Activated effector memory CD4-positive, alpha-beta T cell treated with anti-CD3 and anti-CD28 coated beads, Interleukin-2, amount 50 U/mL, for 16 hours (primary cell): ENCODE results near the gene TMEM234.
A peak's percentile ranks its signal among the peaks of the same experiment; 100 is the strongest.

Experiments
- DNase-seq: peaks from one replicate; pipeline ENCODE4 v3.0.0-alpha.2; 2020

Gene TMEM234

GRCh38 chr1:32199043-32199716 lies 23.0 kb downstream of the TMEM234 start:
- no peak for DNase-seq

DNA sequence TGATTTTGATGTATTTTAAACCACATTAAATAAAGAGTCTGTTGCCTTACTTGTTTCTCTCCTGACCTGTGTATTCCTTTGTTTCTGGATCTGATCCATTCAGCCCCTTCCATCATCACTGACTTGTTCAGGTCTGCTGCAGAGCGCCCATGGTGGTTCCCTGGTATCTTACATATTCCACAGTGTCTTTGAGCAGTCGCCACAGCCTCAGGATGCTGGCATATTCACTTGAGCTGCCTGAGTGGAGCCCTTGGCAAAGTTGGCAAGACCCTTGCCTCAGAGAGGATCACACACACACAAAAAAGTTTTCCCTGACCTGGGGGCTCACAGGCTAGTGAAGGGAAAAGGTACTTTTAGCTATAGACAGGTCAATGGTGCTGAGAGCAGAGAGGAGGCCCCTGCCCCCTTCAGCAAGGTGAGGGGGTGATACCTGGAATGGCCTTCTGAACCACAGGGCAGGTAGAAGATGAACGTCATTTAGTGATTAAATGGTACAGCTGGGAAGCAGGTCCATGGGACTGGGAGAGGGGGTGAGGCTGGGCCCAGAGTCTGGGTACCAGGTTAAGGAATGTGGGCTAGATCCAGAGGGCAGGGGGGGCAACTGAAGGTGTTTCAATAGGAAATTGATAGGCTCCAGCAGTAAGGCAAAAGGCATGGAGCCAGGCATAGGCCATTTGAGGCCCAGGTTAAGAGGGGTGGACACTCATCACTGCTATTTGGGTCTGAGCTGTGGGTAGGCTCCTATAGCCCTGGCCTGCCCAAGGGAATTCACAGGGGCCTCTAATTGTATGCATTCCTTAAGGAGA lies 23.7 kb downstream of the TMEM234 start:
- no peak for DNase-seq

DNA sequence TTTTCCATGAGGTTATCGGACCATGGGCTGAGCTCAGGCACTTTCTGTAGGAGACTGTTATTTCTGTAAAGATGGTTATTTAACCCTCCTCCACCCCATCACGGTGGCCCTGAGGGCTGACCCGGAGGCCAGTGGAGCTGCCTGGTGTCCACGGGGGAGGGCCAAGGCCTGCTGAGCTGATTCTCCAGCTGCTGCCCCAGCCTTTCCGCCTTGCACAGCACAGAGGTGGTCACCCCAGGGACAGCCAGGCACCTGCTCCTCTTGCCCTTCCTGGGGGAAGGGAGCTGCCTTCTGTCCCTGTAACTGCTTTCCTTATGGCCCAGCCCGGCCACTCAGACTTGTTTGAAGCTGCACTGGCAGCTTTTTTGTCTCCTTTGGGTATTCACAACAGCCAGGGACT lies 24.3 kb downstream of the TMEM234 start:
- DNase-seq = no peak

GRCh38 chr1:32197074-32197473 lies 25.1 kb downstream of the TMEM234 start:
- no peak for DNase-seq

DNA sequence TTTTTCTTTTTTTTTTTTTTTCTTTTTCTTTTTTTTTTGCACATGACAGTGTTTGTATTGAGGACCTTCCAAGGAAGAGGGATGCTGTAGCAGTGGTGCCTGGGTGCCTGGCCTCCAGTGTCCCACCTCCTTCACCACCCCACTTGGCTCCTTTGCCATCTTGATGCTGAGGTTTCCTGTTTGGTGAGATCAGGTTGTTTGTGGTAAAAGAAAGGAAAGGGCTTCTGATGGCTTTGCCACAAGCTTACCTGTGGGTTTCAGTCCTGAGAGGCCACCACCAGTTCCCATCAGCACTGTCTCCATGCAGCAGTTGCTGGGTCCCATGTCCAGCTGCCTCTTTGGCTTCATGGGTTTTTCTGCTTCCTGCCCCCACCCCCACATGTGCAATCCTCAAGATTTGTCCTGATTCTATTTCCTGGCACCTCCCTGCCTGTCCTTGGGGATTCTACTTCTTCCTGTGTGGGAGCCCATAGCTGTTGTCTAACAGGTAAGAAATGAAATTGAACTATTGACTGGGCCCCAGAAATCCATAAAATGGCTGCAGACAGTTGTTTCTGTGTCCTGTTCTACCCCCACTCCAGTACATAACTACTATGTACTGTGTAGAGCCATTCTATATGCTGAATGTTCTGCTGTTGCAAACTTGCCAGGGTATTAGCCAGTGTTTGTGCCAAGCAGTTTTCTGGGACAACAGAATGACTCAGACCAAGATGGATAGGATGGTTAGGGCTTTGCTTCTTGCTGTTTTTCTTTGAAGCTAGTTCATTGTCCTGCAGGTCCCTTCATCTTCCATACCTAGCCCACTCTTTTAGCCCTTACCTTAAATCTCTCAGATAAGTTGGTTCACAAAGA lies 26.0 kb downstream of the TMEM234 start:
- no peak for DNase-seq

DNA sequence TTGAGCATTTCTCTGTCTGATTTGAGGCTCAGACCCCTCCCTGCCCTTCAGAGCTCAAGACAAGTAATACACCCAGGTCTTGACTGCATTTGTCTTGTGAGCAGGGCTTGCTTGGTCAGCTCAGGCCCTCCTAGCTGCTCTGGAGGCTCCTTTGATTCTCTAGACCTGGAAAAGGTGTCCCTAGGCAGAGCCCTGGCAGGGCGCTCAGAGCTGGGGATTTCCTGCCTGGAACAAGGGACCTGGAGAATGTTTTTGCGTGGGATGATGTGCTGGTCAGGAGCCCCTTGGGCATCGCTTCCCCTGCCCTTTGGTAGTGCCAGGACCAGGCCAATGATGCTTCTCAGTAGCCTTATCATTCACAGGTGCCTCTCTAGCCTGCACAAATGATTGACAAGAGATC lies 26.6 kb downstream of the TMEM234 start:
- no peak for DNase-seq

DNA sequence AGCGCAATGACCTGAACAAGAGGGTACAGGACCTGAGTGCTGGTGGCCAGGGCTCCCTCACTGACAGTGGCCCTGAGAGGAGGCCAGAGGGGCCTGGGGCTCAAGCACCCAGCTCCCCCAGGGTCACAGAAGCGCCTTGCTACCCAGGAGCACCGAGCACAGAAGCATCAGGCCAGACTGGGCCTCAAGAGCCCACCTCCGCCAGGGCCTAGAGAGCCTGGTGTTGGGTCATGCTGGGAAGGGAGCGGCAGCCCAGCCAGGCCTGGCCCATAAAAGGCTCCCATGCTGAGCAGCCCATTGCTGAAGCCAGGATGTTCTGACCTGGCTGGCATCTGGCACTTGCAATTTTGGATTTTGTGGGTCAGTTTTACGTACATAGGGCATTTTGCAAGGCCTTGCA lies 27.2 kb downstream of the TMEM234 start:
- DNase-seq = no peak

GRCh38 chr1:32192220-32192948 lies 29.8 kb downstream of the TMEM234 start:
- DNase-seq = no peak

GRCh38 chr1:32187850-32188249 lies 34.3 kb downstream of the TMEM234 start:
- no peak for DNase-seq

- no peak for DNase-seq
Measured at GRCh38 chr1:32186491-32186890, 35.7 kb downstream of the TMEM234 start.

DNA sequence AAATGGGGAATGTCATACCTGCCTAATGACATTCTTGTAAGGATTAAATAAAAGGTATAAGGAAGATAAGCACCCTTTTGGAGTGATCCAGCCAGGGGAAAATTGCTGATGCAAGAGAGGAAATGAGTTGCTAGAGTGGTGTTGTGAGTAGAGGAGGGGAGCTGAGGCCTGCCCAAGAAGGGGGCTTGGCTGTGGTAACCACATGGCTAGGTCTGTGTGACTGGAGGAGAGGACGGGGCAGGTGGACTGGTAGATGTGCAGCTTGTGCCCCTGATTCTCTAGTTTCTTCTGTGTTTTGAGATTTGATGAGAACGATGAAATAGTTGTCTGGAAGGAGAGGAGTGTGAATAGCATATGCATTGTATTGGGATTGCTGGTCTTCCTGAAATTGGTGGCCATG lies 36.1 kb downstream of the TMEM234 start:
- DNase-seq = no peak

GRCh38 chr1:32184650-32185049 lies 37.5 kb downstream of the TMEM234 start:
- no peak for DNase-seq

GRCh38 chr1:32182060-32182459 lies 40.1 kb downstream of the TMEM234 start:
- DNase-seq = no peak

DNA sequence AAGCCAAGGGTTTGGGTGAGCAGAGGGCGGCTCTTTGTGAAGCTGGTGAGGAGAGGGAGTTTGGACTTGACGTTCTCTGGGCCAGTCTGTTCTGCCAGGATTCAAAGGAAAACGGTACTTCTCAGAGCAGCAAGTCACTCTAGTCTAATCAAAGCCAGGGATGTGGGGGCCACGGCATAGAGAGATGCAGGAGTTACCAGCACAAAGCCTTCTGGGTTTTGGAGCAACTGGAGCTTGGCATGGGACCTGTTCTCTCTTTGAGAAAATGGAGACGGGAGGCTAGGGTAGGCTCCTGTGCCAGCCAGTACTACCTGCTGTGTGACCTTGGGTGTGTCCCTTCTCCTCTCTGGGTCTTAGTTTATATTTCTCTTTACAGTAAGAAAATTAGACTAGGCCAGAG lies 40.6 kb downstream of the TMEM234 start:
- DNase-seq = no peak

GRCh38 chr1:32181065-32181464 lies 41.1 kb downstream of the TMEM234 start:
- no peak for DNase-seq

- DNase-seq = peak; percentile 77
Measured at GRCh38 chr1:32180186-32181060, 41.7 kb downstream of the TMEM234 start.

DNA sequence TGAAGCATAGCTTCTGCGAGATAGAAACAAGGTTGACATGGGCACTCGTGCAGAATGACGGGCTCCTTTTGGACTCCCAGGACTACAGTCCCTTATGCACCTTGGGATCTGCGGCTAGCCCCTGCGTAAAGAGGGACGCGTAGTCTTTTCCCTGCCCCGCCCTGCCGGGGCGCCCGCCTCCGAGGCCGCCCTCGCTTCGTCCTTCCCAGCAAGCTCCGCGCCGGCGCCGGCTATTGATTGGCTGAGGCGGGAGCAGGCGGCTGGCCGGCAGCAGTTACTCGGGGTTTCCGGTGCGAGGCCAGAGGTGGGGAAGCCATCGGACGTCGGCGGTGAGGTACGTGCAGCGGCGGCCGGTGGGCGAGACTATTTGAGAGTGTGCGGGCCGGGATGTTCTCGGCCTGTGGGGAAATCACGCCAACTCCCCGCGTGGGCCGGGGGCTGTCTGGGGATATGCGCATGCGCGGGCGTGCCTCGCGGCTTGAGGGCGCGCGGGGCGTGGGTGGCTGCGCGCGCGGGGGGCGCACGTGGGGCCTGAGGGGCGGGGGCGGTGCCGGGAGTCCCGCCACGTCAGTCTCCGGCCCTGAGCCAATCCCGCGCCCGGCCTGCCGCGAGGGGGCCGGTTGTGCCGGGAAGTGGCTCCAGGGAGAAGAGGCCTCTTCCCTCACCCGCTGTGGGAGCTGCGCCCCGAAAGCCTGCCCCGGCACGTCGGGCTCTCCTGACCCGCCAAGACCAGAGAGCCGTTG lies 42.5 kb downstream of the TMEM234 start, which contains the start of gene TXLNA:
Gene TXLNA, plus strand, starts transcription at position 233 of the 743 bp plus-strand sequence. CDS start 671 bp downstream, outside the sequence.
- peak; percentile 96 for DNase-seq

DNA sequence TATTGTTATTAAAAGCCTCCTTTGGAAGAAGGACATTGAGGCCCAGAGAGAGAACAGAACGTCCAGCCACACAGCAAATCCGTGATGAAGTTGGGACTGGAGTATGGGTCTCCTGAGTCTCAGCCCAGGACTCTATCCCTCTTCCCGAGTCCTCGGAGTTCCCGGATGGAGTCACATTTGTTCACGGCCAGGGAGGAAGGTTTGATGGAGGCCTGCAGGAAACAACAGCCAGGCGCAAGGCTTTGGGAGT lies 43.0 kb downstream of the TMEM234 start:
- no peak for DNase-seq

DNA sequence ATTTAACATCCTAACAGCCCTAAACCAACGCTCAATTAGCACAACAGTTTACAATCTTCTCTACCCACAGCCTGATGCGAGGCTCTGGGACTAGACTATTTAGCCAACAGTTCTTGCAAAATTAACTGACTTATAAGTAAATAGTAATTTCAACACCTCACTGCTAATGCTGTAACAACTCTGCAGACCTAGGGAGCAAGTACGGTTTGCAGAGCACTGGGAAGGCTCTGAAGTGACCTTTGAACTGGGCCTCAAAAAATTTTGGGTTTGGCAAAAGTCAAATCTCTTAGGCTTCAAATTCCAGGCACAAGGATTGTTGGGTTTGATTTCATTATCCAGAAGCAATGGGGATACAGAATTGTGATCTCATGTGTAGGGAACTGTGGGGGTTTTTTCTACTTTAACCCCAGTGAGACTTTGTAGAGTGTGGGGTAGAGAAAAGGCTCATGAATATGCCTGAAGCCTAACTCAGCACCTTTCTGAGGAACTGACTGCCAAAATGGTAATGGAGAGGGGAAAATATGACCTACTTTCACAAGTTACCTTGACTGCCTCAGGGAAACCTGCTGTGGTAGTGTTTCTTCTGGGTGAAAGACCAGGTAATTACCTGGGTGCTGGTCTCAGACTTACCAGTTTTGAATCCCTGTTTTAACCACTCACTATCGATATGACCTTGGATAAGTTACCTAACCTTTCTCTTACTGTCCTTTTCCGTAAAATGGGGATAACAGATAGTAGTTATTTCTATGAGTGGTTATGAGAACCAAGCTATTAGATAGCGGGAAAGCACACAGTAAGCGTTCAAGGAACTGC lies 43.6 kb downstream of the TMEM234 start:
- no peak for DNase-seq

DNA sequence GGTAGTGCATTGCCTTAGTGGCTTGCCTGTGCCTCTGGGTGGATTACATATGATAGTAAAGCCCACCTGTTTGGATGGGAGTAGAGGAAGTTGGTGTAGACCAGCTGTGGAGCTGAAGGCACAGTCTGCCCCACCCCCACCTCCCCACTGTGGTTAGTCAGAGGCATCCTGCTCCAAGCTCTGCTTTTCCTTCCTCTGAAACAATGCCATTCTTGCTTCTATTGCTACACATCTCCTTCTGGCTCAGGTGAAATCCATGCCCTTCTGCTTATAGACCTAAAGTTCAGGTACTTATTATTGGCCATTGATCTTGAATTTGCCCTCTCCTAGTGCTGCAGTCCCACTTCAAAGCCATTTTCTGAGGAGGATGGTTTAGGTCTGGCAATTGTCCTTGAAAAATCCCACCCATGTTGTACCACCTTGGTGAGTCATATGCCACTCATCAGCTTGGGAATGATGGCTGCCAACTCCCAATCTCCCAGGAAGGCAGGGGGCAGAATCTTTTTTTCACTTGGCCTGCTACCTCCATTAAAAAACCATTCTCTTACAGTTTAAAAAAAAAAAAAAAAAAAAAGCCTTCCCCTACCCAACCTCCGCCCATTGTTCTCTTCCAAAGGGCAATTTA lies 49.4 kb downstream of the TMEM234 start:
- DNase-seq = no peak
